Measurements from ENCODE around the gene LIN7B. TPM values are rescaled to one million over a fixed set of nuclear protein-coding genes. Genes with fewer than 3 reads are reported as not detected.

LIN7B gene
- total and polyA plus RNA-seq, 2 of the 13 experiments (the other 11 are each of a cell fraction or from before 2014, with no cell fraction given), result 5.3 to 7.6 TPM

- TF ChIP-seq E2F5 (CRISPR knock-in tag; conservative IDR thresholded peaks at IDR 0.05) (no peak), MEIS1 (CRISPR knock-in tag; IDR thresholded peaks at IDR 0.05; ENCODE audit: borderline replicate concordance) (no peak), ZNF800 (CRISPR knock-in tag; IDR thresholded peaks at IDR 0.05) (peak; percentile 90; the same call in 1 of the 2 replicates), HNRNPLL (IDR thresholded peaks at IDR 0.05; ENCODE audit: low read depth, low read length, poor library complexity, severe bottlenecking) (peak; percentile 19), NFKB2 (CRISPR knock-in tag; IDR thresholded peaks at IDR 0.05; ENCODE audit: borderline replicate concordance) (no peak), TBX2 (CRISPR knock-in tag; IDR thresholded peaks at IDR 0.05; ENCODE audit: borderline replicate concordance) (no peak), ZNF562 (CRISPR knock-in tag; IDR thresholded peaks at IDR 0.05; ENCODE audit: borderline replicate concordance) (no peak), HNF4G (IDR thresholded peaks at IDR 0.05; ENCODE audit: borderline replicate concordance, low read depth, low read length) (no peak), HNF4G (CRISPR knock-in tag; IDR thresholded peaks at IDR 0.05; ENCODE audit: borderline replicate concordance, low read depth) (no peak), FLYWCH1 (CRISPR knock-in tag; IDR thresholded peaks at IDR 0.05) (no peak), MEIS2 (CRISPR knock-in tag; IDR thresholded peaks at IDR 0.05) (no peak), ARNT (IDR thresholded peaks at IDR 0.05) (no peak), ATF3 (CRISPR knock-in tag; IDR thresholded peaks at IDR 0.05) (no peak), REST (IDR thresholded peaks at IDR 0.05; ENCODE audit: borderline replicate concordance in 1 of 2, low read depth in 1 of 2, low read length in 2 of 2) (no peak), ZNF792 (CRISPR knock-in tag; IDR thresholded peaks at IDR 0.05) (no peak), NR2F2 (IDR thresholded peaks at IDR 0.05; ENCODE audit: borderline replicate concordance, low read depth) (no peak), ZNF496 (CRISPR knock-in tag; IDR thresholded peaks at IDR 0.05; ENCODE audit: insufficient replicate concordance) (no peak), IRF9 (CRISPR knock-in tag; IDR thresholded peaks at IDR 0.05; ENCODE audit: borderline replicate concordance) (peak; percentile 70; the same call in 1 of the 2 replicates), ZNF451 (CRISPR knock-in tag; IDR thresholded peaks at IDR 0.05) (no peak), HDAC2 (CRISPR knock-in tag; IDR thresholded peaks at IDR 0.05) (0 out of 2 replicates have a peak, but pooled peaks have one; percentile 12), DMAP1 (CRISPR knock-in tag; IDR thresholded peaks at IDR 0.05) (no peak; the same call in 1 of the 2 replicates), NR3C1 (CRISPR knock-in tag; IDR thresholded peaks at IDR 0.05) (no peak), POGZ (CRISPR knock-in tag; IDR thresholded peaks at IDR 0.05) (no peak)
These were observed 627 bp downstream of the LIN7B start (continued) for GRCh38 chr19:49114630-49115363.

All from HepG2 (cell line).